Fibroblast of the aortic adventitia (primary cell): Measurements from ENCODE around the gene DTX3. TPM values are rescaled to one million over a fixed set of nuclear protein-coding genes. Genes with fewer than 3 reads are reported as not detected.
"Not testable (repeated sequence)": the region's sequence is repeated elsewhere in the genome, so short reads cannot be mapped to it uniquely, and the experiment has no call there.

Experiments used
- DNase-seq: peaks from one replicate; pipeline ENCODE4 v3.0.0-alpha.2; 2010; ENCODE audit warnings: low read depth
- H3K4me3 ChIP-seq: 2 replicates; pipeline ENCODE4 v1.5.1; 2011; ENCODE audit warnings: low read depth, mild to moderate bottlenecking, control low read depth, low read length, moderate library complexity
- total RNA-seq: library from RNA; depleted of rRNA; stranded (reverse); fragments of >200 nt; gene quantifications from 2 replicates; pipeline ENCODE4 v1.2.3, GENCODE V29; 2012; ENCODE audit warnings: low replicate concordance
- TF ChIP-seq, protein P1 (sequence below): IDR thresholded peaks from 2 replicates; pipeline ENCODE4 v1.5.1; 2011; ENCODE audit warnings: mild to moderate bottlenecking, low read length, control low read depth, inconsistent platforms; ENCODE audit not compliant: insufficient read depth

The DTX3 gene, protein sequence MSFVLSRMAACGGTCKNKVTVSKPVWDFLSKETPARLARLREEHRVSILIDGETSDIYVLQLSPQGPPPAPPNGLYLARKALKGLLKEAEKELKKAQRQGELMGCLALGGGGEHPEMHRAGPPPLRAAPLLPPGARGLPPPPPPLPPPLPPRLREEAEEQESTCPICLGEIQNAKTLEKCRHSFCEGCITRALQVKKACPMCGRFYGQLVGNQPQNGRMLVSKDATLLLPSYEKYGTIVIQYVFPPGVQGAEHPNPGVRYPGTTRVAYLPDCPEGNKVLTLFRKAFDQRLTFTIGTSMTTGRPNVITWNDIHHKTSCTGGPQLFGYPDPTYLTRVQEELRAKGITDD
- total RNA-seq: 10.5 and 16.9 TPM in 2 replicates

DNA sequence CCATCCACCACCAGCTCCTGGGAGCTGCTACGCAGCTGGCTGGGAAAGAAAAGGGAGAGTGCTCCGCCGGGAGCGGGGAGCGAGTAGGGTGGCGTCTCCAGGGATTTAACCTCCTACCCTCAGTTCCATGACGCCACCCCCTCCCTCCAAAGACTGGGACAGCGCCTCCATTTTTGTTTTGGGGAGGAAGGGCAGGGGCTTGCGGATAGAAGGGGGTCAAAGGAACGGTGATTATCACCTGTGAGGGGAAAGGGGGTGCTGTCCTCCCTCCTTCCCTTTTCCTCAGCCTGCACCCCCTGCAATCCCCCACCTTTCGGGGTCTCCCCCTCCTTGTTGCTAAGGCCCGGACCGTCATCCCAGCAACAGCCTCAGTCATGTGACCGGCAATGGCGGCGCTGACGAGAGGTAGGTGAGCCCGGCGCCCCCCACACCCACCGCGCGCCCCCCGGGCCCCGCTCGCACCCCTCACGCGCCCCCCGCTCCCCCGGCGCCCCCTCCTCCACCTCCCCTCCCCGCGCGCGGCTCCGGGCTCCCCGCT is at the start of gene DTX3:
Gene DTX3 (plus strand): TSS at position 371 of the 538 bp plus-strand sequence. CDS start 1,694 bp downstream, outside the sequence.
- DNase-seq: peak; percentile 18
- TF ChIP-seq, protein P1, sequence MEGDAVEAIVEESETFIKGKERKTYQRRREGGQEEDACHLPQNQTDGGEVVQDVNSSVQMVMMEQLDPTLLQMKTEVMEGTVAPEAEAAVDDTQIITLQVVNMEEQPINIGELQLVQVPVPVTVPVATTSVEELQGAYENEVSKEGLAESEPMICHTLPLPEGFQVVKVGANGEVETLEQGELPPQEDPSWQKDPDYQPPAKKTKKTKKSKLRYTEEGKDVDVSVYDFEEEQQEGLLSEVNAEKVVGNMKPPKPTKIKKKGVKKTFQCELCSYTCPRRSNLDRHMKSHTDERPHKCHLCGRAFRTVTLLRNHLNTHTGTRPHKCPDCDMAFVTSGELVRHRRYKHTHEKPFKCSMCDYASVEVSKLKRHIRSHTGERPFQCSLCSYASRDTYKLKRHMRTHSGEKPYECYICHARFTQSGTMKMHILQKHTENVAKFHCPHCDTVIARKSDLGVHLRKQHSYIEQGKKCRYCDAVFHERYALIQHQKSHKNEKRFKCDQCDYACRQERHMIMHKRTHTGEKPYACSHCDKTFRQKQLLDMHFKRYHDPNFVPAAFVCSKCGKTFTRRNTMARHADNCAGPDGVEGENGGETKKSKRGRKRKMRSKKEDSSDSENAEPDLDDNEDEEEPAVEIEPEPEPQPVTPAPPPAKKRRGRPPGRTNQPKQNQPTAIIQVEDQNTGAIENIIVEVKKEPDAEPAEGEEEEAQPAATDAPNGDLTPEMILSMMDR: no peak
- peak within 1 kb of the TSS; percentile 72 for H3K4me3 ChIP-seq

DNA sequence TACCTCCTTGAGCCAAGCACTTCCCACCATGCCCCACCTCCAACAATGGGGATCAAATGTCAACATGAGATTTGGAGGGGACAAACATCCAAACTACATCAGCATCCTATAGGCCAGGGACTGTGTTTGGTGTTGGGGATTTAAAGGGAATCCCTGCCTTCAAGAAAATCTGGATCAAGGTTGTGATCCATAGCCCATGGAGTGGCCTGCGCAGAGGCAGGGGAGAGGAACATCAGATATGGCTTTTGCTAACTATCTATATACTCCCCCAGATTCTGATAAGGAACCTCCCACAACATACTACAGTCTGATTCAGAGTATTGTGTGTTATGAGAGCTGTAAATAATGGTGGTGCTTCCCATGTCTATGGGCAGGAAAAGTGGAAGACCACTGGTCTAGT is 49.7 kb upstream of the DTX3 start:
- TF ChIP-seq, protein P1: no peak
- no peak overlapping the region for H3K4me3 ChIP-seq
- no peak for DNase-seq

DNA sequence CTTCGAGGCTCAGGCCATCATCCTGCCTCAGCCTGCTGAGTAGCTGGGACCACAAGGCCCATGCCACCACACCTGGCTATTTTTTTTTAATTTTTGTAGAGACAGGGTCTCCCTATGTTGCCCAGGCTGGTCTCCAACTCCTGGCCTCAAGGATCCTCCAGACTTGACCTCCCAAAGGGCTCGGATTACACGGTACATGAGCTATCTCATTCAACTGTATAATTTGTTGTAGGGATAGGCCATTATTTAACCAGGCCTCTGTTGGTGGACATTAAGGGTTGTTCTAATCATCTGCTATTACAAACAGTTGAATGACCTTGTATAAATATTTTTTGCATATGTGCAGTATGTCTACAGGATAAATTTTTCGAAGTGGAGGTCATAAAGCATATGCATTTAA is 45.8 kb upstream of the DTX3 start:
- no peak overlapping the region for H3K4me3 ChIP-seq
- TF ChIP-seq, protein P1: no peak
- no peak for DNase-seq

DNA sequence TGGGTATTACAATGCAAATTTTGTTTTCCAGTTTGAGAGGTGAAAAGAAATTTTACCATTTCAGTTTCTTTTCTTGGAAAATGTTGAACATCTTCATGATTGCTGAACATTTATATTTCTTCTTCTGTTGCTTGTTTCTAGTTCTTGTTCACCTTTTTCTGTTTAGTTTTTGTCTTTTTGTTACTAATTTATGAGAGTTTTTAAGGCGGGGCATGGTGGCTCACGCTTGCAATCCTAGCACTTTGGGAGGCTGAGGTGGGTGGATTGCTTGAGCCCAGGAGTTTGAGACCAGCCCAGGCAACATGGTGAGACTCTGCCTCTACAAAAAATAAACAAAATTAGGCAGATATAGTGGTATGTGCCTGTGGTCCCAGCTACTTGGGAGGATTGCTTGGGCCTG is 44.1 kb upstream of the DTX3 start:
- TF ChIP-seq, protein P1: no peak
- no peak overlapping the region for H3K4me3 ChIP-seq

DNA sequence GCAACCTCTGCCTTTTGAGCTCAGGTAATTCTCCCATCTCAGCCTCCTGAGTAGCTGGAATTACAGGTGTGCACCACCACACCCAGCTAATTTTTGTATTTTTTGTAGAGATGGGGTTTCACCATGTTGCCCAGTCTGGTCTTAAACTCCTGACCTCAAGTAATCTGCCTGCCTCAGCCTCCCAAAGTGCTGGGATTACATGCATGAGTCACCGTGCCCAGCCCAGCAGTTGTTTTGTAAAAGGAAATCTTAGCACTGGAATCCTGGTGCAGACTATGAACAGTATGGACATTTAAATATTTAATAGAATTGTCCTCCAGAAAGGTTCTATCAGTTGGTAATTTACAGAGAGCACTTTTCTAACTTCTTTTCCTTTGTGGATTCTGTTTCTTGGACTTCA is 43.5 kb upstream of the DTX3 start:
- DNase-seq: peak; percentile 33
- H3K4me3 ChIP-seq: not testable (repeated sequence)

More for the DNA sequence above, 44.1 kb upstream of the DTX3 start:
- no peak for DNase-seq

DNA sequence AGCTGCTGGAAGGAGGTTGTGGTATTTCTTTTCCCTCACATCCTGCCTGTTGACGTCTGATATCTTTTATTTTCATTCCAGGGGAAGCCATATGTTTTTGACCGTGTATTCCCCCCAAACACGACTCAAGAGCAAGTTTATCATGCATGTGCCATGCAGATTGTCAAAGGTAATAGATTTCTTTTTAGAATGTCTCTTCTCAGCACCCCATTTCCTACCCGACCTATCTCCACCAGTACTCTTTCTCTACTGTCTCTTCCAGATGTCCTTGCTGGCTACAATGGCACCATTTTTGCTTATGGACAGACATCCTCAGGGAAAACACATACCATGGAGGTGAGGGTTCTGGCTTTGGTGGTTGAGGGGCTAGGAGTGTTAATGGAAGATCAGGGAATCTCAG is 41.3 kb upstream of the DTX3 start:
- no peak for DNase-seq

DNA sequence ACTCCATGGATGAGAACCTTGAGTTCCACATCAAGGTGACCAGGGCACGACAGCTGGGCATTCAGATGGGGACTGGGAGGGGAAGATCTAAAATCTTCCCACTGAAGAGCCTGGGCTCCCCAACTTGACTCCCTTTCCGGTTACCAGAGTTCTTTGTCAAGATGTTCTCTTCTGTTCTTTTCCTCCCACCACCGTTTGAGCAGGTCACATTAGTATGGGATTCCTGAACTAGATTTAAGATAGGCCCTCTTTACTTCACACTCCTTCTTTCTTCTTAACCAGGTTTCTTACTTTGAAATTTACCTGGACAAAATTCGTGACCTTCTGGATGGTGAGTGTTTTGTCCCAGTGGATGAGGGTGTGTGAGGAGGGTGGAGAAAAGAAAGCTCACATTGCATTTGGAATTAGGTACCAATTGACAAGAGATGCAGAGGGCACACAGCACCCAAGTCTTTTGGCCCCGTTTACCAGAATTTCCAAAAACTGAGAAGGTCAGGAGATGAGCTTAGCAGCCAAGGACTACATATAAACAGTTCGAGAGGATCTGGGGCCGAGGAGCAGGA is 40.4 kb upstream of the DTX3 start:
- no peak overlapping the region for H3K4me3 ChIP-seq
- TF ChIP-seq, protein P1: no peak
- DNase-seq: no peak

More for the DNA sequence above, 41.3 kb upstream of the DTX3 start:
- no peak overlapping the region for H3K4me3 ChIP-seq
- TF ChIP-seq, protein P1: no peak
